Measurements from ENCODE around the gene ZNF600.
"Not testable (repeated sequence)": the region's sequence is repeated elsewhere in the genome, so short reads cannot be mapped to it uniquely, and the experiment has no call there.

Gene ZNF600

DNA sequence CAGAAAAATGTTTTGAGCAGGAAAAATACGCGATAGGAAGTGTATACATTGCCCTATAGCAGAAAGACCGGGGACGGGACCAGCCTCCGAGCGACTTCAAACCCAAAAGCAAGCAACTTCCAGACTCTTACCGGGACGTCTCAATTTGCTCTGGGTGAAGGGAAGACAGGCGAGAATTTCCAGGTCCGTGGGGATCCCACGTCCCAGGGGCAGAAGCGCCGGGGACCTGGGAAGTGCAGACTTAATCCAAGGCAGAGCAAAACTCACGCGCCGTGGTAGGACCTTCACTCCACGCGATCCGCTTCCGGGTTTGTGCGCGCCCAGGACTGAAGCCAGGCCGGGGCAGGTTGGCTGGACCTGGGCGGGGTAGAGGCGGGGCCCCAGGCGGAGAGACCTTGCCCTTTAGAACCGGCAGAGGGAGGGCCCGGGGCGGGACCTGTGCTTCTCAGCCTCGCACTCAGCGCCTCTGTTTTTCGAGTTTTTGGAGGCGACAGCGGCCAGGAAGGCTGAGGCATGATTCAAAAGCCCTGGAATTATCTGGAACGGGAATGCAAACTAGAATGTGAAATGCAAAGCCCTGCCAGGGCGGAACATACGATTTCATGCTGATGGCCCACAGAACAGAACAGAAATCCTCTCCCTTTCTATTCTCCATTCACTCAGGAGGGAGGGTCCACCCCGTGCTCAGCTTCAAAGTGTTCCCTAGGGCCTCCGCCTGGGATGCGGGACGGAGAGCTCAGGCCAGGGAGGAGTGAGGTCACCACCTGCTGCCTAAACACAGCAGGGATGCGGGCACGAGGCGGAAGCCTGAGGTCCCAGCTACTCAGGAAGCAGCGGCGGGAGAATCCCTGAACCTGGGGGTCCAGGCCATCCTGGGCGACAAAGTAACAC, at the start of gene ZNF600:
ZNF600 (minus strand) TSS at position 328 of the 891 bp plus-strand sequence. CDS start 7,903 bp downstream, outside the sequence.
- peak; percentile 95 for DNase-seq

DNA sequence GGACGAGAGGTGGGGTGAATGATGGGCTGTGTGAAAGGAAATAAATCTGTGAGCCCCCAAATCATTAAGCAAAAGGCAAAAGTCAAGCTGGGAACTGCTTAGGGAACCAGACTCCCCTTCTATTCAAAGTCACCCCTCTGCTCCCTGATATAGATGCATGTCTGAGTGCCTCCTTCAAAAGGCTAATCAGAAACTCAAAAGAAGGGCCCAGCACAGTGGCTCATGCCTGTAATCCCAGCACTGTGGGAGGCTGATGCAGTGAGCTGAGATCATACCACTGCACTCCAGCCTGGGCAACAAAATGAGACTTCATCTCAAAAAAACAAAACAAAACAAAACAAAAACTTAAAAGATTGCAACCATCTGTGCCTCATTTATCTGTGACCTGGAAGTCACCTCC, 47.7 kb upstream of the ZNF600 start:
- DNase-seq = not testable (repeated sequence)

DNA sequence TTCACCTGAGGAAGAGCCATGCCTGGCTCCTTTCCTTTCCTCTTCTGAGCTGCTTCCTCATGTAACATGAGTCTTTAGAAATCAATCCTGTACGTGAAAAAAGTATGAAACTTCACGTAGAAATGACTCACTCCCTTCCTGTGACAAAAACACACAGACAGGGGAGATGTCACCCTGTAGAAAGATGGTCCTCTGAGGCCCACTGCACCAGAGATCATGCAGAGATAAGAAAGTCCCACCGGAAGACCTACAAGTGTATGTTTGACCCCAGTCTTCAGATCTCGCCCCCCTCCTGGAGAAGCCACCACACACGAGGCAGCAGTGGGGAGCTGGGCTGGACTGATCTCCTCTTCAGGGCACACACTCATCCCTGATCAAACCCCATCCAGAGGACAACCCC, 47.0 kb upstream of the ZNF600 start:
- DNase-seq = not testable (repeated sequence)

- not testable (repeated sequence) for DNase-seq
Observed at GRCh38 chr19:52829866-52830265, 43.3 kb upstream of the ZNF600 start.

DNA sequence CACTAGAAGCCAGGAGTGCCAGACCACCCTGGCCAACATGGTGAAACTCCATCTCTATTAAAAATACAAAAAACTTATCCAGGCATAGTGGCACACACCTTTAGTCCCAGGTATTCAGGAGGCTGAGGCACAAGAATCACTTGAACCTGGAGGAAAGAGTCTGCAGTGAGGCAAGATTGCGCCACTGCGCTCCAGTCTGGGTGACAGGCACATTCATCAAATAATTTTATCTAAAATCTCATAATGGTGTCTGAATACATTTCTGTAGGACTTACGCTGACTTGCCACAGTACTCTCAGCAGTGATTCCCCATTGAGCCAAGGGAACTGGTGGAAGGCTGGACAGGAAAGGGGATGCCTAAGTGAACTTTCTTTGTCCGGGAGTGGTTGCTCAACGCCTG, 39.2 kb upstream of the ZNF600 start:
- DNase-seq = no peak

DNA sequence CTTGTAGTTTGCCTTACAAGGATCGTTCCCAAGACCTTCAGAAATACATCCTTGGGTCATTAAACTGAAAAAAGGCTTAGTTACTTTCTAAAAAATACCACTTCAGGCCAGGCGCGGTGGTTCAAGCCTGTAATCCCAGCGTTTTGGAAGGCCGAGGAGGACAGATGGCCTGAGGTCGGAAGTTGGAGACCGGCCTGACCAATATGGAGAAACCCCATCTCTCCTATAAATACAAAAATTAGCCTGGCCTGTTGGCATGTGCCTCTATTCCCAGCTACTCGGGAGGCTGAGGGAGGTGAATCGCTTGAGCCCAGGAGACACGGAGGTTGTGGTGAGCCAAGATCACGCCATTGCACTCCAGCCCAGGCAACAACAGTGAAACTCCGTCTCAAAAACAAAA, 37.1 kb upstream of the ZNF600 start:
- DNase-seq = no peak

GRCh38 chr19:52821204-52821960, 34.8 kb upstream of the ZNF600 start, which contains the start of gene ZNF28:
Gene ZNF28 (minus strand): TSS chr19:52821633. CDS start chr19:52817958, 3,675 bp downstream.
- DNase-seq = peak; percentile 65

DNA sequence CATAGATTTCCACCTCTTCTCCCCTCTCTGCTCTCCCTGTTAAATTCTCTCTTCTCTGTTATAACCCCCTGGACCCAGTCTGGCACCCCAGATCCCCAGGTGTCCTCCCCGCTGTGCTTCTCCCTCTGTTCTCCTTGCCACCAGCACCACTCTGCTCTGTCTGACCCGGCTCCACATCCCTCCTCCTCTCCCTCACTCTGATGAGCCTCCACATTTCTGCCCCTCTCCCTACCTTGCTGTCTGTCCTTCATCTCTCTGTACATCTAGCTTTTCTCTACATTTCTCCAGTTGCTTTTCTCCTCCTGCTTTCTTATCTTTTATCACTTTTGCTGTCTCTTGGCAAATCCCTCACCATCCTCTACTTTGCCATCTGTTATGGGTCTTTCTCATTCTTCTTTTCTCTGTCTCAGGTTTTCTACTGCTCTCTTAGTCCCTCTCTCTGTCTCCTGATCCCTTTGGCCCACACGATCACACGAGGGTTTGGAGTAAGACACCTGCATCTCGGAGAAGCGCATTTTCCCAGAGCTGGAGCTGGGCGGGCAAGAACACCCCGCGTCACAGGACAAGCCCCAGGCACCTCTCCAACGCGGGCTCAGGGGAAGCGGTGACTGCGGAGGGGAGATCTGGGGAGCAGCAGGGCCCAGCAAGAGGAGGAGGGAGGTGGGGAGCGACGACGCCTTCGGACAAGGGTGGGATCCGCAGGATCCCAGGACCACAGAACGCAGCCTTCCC, 34.0 kb upstream of the ZNF600 start:
- peak; percentile 63 for DNase-seq

GRCh38 chr19:52809801-52810200, 23.2 kb upstream of the ZNF600 start:
- no peak for DNase-seq

GRCh38 chr19:52799950-52800640, 13.5 kb upstream of the ZNF600 start:
- not testable (repeated sequence) for DNase-seq

DNA sequence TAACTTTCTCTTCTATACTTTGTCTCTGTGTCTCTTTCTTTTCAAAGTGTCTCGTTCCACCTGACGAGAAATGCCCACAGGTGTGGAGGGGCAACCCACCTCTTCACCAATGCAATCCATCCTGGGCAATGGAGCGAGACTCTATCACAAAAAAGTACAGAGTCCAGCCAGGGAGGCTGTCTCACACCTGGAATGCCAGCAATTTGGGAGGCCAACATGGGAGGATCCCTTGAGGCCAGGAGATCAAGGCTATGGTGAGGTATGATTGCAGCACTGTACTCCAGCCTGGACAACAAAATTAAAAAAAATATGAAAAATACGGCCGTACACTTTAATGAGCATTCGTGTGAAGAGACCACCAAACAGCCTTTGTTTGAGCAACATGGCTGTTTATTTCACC, 2.8 kb upstream of the ZNF600 start:
- DNase-seq = no peak

DNA sequence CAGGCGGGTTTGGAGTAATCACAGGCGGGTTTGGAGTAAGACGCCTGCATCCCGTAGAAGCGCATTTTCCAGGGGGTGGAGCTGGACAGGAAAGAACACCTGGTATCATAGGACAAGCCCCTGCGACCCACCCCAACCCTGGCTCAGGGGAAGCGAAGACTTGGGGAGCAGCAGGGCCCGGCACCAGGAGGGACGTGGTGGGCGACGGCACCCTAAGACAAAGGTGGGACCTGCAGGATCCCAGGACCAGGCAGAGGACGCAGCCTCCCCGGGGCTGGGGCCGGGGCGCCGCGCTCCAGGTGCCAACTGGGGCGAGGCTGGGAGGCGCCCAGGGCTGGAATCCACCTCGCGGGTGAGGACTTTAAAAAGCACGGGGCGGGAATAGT, 520 bp downstream of the ZNF600 start:
- DNase-seq = no peak

DNA sequence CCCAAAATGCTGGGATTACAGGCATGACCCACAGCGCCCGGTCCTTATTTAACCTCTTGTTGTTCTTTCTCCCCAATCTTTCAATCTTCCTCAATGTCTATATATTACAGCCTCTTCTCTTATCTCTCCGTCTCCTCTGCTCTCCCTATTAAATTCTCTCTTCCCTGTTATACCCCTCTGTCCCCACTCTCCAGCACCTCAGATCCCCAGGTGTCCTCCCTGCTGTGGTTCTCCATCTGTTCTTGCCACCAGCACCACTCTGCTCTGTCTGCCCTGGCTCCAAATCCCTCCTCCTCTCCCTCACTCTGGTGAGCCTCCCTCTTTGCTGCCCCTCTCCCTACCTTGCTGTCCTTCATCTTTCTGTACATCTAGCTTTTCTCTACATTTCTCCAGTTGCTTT, 1.1 kb downstream of the ZNF600 start:
- DNase-seq = no peak

GRCh38 chr19:52782864-52783263, 3.7 kb downstream of the ZNF600 start:
- not testable (repeated sequence) for DNase-seq

DNA sequence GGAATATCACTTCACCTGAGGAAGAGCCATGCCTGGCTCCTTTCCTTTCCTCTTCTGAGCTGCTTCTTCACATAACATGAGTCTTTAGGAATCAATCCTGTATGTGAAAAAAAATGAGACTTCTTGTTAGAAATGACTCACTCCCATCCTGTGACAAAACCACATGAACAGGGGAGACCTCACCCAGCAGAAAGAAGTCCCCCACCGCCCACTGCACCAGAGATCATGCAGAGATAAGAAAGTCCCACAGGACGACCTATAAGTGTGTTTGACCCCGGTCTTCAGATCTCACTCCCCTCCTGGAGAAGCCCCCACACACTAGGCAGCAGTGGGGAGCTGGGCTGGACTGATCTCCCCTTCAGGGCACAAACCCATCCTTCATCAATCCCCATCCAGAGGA, 7.8 kb downstream of the ZNF600 start:
- DNase-seq = no peak

DNA sequence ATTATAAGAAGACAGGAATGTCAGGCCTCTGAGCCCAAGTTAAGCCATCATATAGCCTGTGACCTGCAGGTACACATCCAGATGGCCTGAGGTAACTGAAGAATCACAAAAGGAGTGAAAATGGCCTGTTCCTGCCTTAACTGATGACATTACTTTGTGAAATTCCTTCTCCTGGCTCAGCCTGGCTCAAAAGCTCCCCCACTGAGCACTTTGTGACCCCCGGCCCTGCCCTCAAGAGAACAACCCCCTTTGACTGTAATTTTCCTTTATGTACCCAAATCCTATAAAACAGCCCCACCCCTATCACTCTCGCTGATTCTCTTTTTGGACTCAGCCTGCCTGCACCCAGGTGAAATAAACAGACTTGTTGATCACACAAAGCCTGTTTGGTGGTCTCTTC, 30.1 kb downstream of the ZNF600 start:
- DNase-seq = not testable (repeated sequence)

- peak; percentile 21 for DNase-seq
Observed at GRCh38 chr19:52749780-52750179, 36.8 kb downstream of the ZNF600 start.

DNA sequence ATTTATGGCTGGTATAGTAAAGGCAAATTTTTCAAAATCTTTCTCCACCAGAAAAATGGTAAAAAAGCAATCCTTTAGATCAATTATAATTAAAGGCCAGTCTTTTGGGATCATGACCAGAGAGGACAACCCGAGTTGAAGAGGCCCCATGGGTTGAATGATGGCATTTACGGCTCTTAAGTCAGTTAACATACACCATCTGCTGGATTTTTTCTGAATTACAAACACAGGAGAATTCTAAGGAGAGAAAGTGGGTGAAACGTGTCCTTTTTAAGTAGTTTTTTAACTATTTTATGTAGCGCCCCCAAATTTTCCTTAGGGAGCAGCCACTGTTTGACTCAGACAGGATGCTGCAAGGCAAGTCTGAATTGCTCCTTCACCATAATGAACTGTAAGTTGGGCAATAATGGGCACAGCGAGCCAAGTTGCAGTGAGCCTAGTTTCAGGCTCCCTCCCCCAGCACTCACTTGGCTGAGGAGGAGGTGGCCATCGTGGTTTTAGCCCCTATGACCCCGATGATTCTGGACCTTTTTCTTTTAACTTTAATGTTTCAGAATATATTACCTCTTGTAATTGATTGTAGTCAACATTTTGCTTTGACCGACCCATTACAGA, 38.1 kb downstream of the ZNF600 start:
- DNase-seq = peak; percentile 66

DNA sequence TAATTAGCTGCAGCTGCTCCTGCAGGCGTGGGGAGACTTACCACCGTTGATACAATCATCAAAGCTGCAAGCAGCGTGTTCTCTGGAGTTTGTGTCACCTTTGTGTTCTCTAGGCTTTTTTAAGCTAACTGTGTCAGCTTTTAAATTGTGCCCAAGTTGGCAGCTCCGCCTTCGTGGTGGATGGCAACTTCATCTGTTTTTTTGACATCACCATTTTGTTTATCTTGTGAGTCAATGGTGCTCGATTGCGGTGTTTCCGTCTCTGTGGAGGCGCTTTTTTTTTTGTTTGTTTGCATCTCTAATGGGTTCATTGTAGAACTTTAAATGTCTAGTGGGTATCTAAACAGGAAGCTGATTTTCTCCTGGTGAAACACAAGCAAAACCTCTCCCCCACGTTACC, 40.7 kb downstream of the ZNF600 start:
- not testable (repeated sequence) for DNase-seq

DNA sequence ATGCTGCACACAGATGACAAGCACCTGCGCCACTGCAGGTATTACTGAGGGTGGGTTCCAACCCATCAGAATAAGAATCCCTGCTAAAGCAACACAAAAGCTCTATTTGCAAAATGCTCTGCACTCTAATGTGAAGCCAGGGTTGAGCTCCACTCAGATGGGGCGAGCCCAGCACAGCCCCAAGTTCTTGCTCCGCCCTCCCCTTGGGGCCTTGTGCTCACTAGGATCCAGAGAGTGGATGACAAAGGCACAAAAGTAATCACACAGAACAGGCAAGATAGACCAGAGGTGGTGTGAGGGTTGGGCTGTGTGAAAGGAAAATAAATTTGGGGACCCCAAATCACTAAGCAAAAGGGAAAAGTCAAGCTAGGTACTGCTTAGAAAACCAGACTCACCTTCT, 43.5 kb downstream of the ZNF600 start:
- no peak for DNase-seq

- DNase-seq = no peak
Observed at GRCh38 chr19:52742516-52742915, 44.1 kb downstream of the ZNF600 start.

- DNase-seq = no peak
Observed at GRCh38 chr19:52741951-52742485, 44.6 kb downstream of the ZNF600 start.
